ENCODE results near the gene CCSER1.
"Not testable (repeated sequence)": the region's sequence is repeated elsewhere in the genome, so short reads cannot be mapped to it uniquely, and the experiment has no call there.

Gene CCSER1

GRCh38 chr4:90456891-90457290 lies 329.7 kb downstream of the CCSER1 start:
- DNase-seq = no peak

GRCh38 chr4:90457817-90458216 lies 330.6 kb downstream of the CCSER1 start:
- no peak for DNase-seq

- DNase-seq = no peak
Observed at GRCh38 chr4:90458576-90458975, 331.4 kb downstream of the CCSER1 start.

GRCh38 chr4:90474484-90474883 lies 347.3 kb downstream of the CCSER1 start:
- no peak for DNase-seq

- DNase-seq = no peak
Observed at GRCh38 chr4:90476019-90476418, 348.8 kb downstream of the CCSER1 start.

- no peak for DNase-seq
Observed at GRCh38 chr4:90476586-90476985, 349.4 kb downstream of the CCSER1 start.

GRCh38 chr4:90484894-90485293 lies 357.7 kb downstream of the CCSER1 start:
- DNase-seq = not testable (repeated sequence)

- no peak for DNase-seq
Observed at GRCh38 chr4:90486346-90486745, 359.2 kb downstream of the CCSER1 start.

GRCh38 chr4:90495211-90495610 lies 368.0 kb downstream of the CCSER1 start:
- no peak for DNase-seq

GRCh38 chr4:90495936-90496335 lies 368.7 kb downstream of the CCSER1 start:
- no peak for DNase-seq

GRCh38 chr4:90498175-90498574 lies 371.0 kb downstream of the CCSER1 start:
- DNase-seq = no peak

GRCh38 chr4:90503677-90504076 lies 376.5 kb downstream of the CCSER1 start:
- DNase-seq = no peak

GRCh38 chr4:90515191-90515590 lies 388.0 kb downstream of the CCSER1 start:
- no peak for DNase-seq

- no peak for DNase-seq
Observed at GRCh38 chr4:90528551-90528950, 401.4 kb downstream of the CCSER1 start.

- no peak for DNase-seq
Observed at GRCh38 chr4:90536408-90536807, 409.2 kb downstream of the CCSER1 start.

GRCh38 chr4:90537491-90537890 lies 410.3 kb downstream of the CCSER1 start:
- no peak for DNase-seq

GRCh38 chr4:90540536-90540935 lies 413.3 kb downstream of the CCSER1 start:
- DNase-seq = no peak

- DNase-seq = no peak
Observed at GRCh38 chr4:90542216-90542615, 415.0 kb downstream of the CCSER1 start.

GRCh38 chr4:90543419-90544170 lies 416.4 kb downstream of the CCSER1 start:
- DNase-seq = no peak

GRCh38 chr4:90544532-90545045 lies 417.4 kb downstream of the CCSER1 start:
- DNase-seq = no peak

- DNase-seq = no peak
Observed at GRCh38 chr4:90545380-90545779, 418.2 kb downstream of the CCSER1 start.

GRCh38 chr4:90546114-90546513 lies 418.9 kb downstream of the CCSER1 start:
- no peak for DNase-seq

GRCh38 chr4:90570615-90571014 lies 443.4 kb downstream of the CCSER1 start:
- DNase-seq = no peak

- DNase-seq = no peak
Observed at GRCh38 chr4:90572996-90573395, 445.8 kb downstream of the CCSER1 start.

- no peak for DNase-seq
Observed at GRCh38 chr4:90575371-90575770, 448.2 kb downstream of the CCSER1 start.

Measured in stimulated activated naive CD4-positive, alpha-beta T cell treated with Interleukin-2 at 50 U/mL for 16 hours (primary cell).